ENCODE measurements around the gene GLP1R. TPM values are rescaled to one million over a fixed set of nuclear protein-coding genes. Genes with fewer than 3 reads are reported as not detected.

Gene GLP1R
- total and polyA plus RNA-seq, 2 of the 13 experiments (the other 11 are each of a cell fraction or from before 2014, with no cell fraction given): not detected

GRCh38 chr6:39061588-39061987, 13.0 kb downstream of the GLP1R start:
- peak; percentile 63; the same call in 1 of the 2 replicates for TF ChIP-seq ZNF629 (CRISPR knock-in tag; conservative IDR thresholded peaks at IDR 0.05)
- no peak for TF ChIP-seq SAP130 (CRISPR knock-in tag; IDR thresholded peaks at IDR 0.05; ENCODE audit: low read depth)
- TF ChIP-seq CCAR2 (optimal IDR thresholded peaks at IDR 0.05; ENCODE audit: low read depth, low read length): no peak
- no peak for TF ChIP-seq NFIC (IDR thresholded peaks at IDR 0.05; ENCODE audit: low read length)
- TF ChIP-seq PRPF4 (IDR thresholded peaks at IDR 0.05; ENCODE audit: low read depth, low read length, poor library complexity, severe bottlenecking): no peak
- no peak for TF ChIP-seq ZNF264 (CRISPR knock-in tag; IDR thresholded peaks at IDR 0.05)
- TF ChIP-seq, protein P1, sequence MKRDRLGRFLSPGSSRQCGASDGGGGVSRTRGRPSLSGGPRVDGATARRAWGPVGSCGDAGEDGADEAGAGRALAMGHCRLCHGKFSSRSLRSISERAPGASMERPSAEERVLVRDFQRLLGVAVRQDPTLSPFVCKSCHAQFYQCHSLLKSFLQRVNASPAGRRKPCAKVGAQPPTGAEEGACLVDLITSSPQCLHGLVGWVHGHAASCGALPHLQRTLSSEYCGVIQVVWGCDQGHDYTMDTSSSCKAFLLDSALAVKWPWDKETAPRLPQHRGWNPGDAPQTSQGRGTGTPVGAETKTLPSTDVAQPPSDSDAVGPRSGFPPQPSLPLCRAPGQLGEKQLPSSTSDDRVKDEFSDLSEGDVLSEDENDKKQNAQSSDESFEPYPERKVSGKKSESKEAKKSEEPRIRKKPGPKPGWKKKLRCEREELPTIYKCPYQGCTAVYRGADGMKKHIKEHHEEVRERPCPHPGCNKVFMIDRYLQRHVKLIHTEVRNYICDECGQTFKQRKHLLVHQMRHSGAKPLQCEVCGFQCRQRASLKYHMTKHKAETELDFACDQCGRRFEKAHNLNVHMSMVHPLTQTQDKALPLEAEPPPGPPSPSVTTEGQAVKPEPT (CRISPR knock-in tag; IDR thresholded peaks at IDR 0.05; ENCODE audit: low read depth): no peak
- no TSS peak for BruUV-seq (replicated peaks)
- ATAC-seq (no peak), FAIRE-seq (no peak), DNase-seq (ENCODE audit: low spot score) (no peak)
- H3K9me3 ChIP-seq (ENCODE audit: low read length): no peaks in the 10 kb centered on the region
- no peak overlapping the region for H3K4me3 ChIP-seq (replicated peaks in 1 of 3; ENCODE audit: insufficient read depth in 1 of 3, low read depth in 2 of 3, low read length in 3 of 3)
- ChIA-PET POLR2A (no interaction called here), CTCF (ENCODE audit: low intra/inter-chr PET ratio, low total read pairs) (no interaction called here)
- 0% methylated on average over 1 of the region's 3 CpGs for WGBS (ENCODE audit: low lambda C conversion rate)
- H2AFZ ChIP-seq (ENCODE audit: low read length): no peak overlapping the region
- no peaks in the 10 kb centered on the region for H3K36me3 ChIP-seq (replicated peaks in 1 of 2; ENCODE audit: control insufficient read depth in 1 of 2, insufficient read depth in 2 of 2, low read length in 2 of 2)
- no peaks in the 10 kb centered on the region for H4K20me1 ChIP-seq (ENCODE audit: insufficient read depth, low read length)
- peaks cover 1 to 16% of the 10 kb centered on the region in 2 experiments; a peak in 3 of 5 replicates for H3K27me3 ChIP-seq (ENCODE audit: control insufficient read depth in 1 of 2, insufficient read depth in 2 of 2, low read length in 2 of 2)
- no peak overlapping the region for H3K9ac ChIP-seq (ENCODE audit: insufficient read depth, low read depth, low read length)
- in situ Hi-C loops (cut with HindIII; ENCODE audit: extremely low pct_ligation_motif_present, low pct_unique_long_range_greater_than_20kb): no loop called here
- no peak overlapping the region for H3K27ac ChIP-seq (ENCODE audit: extremely low read length, insufficient read depth, low read length)
- intact Hi-C loops (cut with micrococcal nuclease; ENCODE audit: unreplicated experiment): no loop called here
- H3K79me2 ChIP-seq (ENCODE audit: insufficient read depth, low read length): no peaks in the 10 kb centered on the region
- H3K4me1 ChIP-seq (ENCODE audit: insufficient read depth, low read length): no peaks in the 10 kb centered on the region
- H3K4me2 ChIP-seq (ENCODE audit: low read depth, low read length): no peak overlapping the region
